Measurements from ENCODE around the gene FBLN1. TPM values are rescaled to one million over a fixed set of nuclear protein-coding genes. Genes with fewer than 3 reads are reported as not detected.

The FBLN1 gene
- total RNA-seq, 1 donor from 2014 or later: 297 TPM

DNA sequence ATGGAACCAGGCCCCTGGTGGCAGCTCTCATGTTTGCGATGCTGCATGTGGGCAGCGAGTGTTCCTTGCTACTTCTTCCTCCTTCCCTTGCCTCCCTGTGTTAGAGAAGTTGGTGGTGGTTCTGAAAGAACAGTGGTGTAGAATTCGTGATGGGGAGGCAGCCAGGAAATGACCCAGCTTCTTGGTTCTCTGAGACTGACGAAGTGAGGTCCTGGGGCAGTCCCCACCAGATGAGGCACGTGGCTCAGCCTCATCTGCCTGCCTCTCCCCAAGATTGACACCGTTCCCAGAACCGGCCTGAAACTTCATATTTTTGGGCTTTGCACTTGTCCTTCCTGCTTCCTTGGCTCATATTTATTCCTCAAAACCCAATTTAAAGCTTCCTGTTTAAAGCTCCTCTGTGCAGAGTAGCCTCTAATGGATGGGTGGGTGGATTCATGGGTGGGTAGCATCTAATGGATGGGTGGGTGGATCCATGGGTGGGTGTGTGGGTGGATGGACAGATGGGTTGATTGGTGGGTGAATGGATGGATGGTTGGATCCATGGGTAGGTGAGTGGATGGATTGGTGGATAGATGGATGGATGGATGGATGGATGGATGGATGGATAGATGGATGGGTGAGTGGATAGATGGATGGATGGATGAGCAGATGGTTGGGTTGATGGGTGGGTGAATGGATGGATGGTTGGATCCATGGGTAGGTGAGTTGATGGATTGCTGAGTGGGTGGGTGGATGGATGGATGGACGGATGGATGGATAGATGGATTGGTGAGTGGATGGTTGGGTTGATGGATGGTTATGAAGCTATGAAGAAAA lies 91.6 kb downstream of the FBLN1 start:
- H3K4me1 Mint-ChIP-seq: peaks cover 57% of the 10 kb centered on the region

DNA sequence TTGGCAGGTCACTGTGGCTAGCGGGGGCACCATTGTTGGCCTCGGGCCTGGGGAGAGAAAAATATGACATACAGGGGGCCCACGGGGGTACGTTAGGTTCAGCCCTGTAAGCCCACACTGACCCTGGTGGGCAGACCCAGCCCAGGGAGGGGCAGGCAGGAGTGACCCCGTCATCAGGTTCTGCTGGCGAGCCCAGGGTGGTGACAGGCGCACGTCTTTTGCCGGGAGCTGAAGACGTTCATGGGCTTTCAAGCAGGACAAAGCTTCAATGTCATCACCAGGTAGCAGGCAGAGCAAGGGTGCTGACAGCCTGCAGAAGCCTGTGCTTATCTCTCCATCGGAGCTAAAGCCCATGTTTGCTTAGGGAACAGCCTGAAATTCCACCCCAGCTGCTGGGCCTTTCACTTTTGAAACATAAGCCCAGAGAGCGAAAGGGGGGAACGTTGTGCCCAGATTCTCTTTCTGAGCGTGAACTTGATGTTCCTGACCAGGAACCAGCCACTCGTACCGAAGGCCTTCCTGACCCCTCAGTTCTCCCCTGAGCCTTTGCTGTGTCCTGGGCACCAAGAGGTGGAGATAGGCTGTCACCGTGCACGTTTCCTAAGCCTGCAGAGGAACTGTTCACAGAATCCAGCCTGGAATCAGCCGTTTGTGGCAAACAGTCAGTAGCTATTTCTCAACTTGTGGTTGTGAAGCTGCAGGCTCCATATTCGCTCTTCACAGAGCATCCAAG lies 94.9 kb downstream of the FBLN1 start:
- Mint-ChIP-seq H3K27me3 (ENCODE audit: low read depth) (no peaks in the 10 kb centered on the region), H3K4me1 (peaks cover 63% of the 10 kb centered on the region), H3K27ac (peak overlapping the region; percentile 50), H3K9me3 (no peaks in the 10 kb centered on the region), H3K4me3 (no peak overlapping the region), H3K36me3 (peaks cover 9% of the 10 kb centered on the region)
- TF ChIP-seq, protein P1, sequence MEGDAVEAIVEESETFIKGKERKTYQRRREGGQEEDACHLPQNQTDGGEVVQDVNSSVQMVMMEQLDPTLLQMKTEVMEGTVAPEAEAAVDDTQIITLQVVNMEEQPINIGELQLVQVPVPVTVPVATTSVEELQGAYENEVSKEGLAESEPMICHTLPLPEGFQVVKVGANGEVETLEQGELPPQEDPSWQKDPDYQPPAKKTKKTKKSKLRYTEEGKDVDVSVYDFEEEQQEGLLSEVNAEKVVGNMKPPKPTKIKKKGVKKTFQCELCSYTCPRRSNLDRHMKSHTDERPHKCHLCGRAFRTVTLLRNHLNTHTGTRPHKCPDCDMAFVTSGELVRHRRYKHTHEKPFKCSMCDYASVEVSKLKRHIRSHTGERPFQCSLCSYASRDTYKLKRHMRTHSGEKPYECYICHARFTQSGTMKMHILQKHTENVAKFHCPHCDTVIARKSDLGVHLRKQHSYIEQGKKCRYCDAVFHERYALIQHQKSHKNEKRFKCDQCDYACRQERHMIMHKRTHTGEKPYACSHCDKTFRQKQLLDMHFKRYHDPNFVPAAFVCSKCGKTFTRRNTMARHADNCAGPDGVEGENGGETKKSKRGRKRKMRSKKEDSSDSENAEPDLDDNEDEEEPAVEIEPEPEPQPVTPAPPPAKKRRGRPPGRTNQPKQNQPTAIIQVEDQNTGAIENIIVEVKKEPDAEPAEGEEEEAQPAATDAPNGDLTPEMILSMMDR (IDR thresholded peaks at IDR 0.05; ENCODE audit: unreplicated experiment): no peak
- peak in 1 of 2 experiments; percentile 40 for DNase-seq (ENCODE audit: low spot score in 2 of 2, unreplicated experiment in 2 of 2)

More for the DNA sequence above, 91.6 kb downstream of the FBLN1 start:
- H3K27me3 Mint-ChIP-seq (ENCODE audit: low read depth): no peaks in the 10 kb centered on the region
- no peak overlapping the region for H3K27ac Mint-ChIP-seq
- no peaks in the 10 kb centered on the region for H3K9me3 Mint-ChIP-seq
- TF ChIP-seq, protein P1 (IDR thresholded peaks at IDR 0.05; ENCODE audit: unreplicated experiment): no peak
- H3K4me3 Mint-ChIP-seq: no peak overlapping the region
- peaks cover 7% of the 10 kb centered on the region for H3K36me3 Mint-ChIP-seq
- DNase-seq (ENCODE audit: low spot score in 2 of 2, unreplicated experiment in 2 of 2): no peak

DNA sequence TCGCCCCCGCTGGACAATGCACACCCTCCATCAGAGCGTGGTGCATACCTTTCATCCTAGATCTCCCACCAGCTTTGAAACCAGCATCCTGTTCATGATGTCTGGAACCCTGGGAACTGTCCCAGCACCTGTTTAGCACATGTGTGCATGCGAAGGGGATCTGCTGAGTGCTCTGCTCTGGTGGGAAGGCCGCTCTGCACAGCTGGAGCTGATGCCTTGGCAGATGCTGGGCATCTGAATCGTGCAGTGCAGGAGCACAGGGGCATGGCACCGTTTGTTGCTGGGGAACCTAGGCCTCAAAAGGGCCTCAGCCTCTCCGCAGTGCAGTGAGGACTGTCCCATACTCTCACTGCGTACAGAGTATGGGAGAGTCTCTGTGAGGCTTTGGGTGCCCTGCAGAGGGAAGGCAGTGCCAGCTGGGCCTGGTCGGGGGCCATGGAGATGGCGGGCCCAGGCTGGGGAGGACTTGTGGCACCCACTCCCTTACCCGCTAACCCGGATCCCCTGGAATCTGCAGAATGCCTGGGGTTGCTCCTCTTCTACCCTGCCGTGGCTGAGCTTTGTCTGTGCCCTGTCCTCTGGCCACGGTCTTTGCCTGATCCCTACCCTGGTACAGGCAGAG lies 96.0 kb downstream of the FBLN1 start:
- no peak overlapping the region for H3K4me3 Mint-ChIP-seq
- H3K36me3 Mint-ChIP-seq: peaks cover 9% of the 10 kb centered on the region
- no peak overlapping the region for H3K27ac Mint-ChIP-seq
- TF ChIP-seq, protein P1 (IDR thresholded peaks at IDR 0.05; ENCODE audit: unreplicated experiment): no peak
- no peaks in the 10 kb centered on the region for H3K27me3 Mint-ChIP-seq (ENCODE audit: low read depth)
- peaks cover 55% of the 10 kb centered on the region for H3K4me1 Mint-ChIP-seq
- H3K9me3 Mint-ChIP-seq: no peaks in the 10 kb centered on the region
- no peak for DNase-seq (ENCODE audit: low spot score in 2 of 2, unreplicated experiment in 2 of 2)

- H3K4me1 Mint-ChIP-seq: peaks cover 56% of the 10 kb centered on the region
- no peak overlapping the region for H3K4me3 Mint-ChIP-seq
- peaks cover 4% of the 10 kb centered on the region for H3K36me3 Mint-ChIP-seq
- H3K9me3 Mint-ChIP-seq: no peaks in the 10 kb centered on the region
- H3K27me3 Mint-ChIP-seq (ENCODE audit: low read depth): no peaks in the 10 kb centered on the region
- DNase-seq (ENCODE audit: low spot score in 2 of 2, unreplicated experiment in 2 of 2): no peak
- no peak overlapping the region for H3K27ac Mint-ChIP-seq
- TF ChIP-seq, protein P1 (IDR thresholded peaks at IDR 0.05; ENCODE audit: unreplicated experiment): no peak
These were observed 97.3 kb downstream of the FBLN1 start for GRCh38 chr22:45599836-45600577.

Measured in mesothelial cell of epicardium (in vitro differentiated cells).